IMR-90 (cell line): Measurements from ENCODE around the gene OLFML1. TPM values are rescaled to one million over a fixed set of nuclear protein-coding genes. Genes with fewer than 3 reads are reported as not detected.

Source experiments
- polyA plus RNA-seq, 3 experiments: library from polyadenylated mRNA; depleted of rRNA; stranded (reverse); fragments of >200 nt; gene quantifications; 2 replicates each; pipeline ENCODE4 v1.2.3, GENCODE V29; 2012; ENCODE audit warnings: low replicate concordance in 1 of 3
- total RNA-seq: library from RNA; depleted of rRNA; stranded (reverse); fragments of >200 nt; gene quantifications from 2 replicates; pipeline ENCODE4 v1.2.3, GENCODE V29; 2012; rRNA removed

OLFML1 gene
- total and polyA plus RNA-seq, 2 of the 4 experiments (the other 2 are of a cell fraction) = 0.10 to 0.18 TPM

Other genes with a start within 250 kb of the OLFML1 start
- gene SYT9, start 233.6 kb upstream of the OLFML1 start, total RNA-seq = not detected in 2 replicates
- gene SYT9, start 233.6 kb upstream of the OLFML1 start, polyA plus RNA-seq (2012; rRNA removed) = not detected in 2 replicates
- 9.4 and 11.8 TPM in 2 replicates for gene PPFIBP2, start 28.5 kb downstream of the OLFML1 start, total RNA-seq
- gene PPFIBP2, start 28.5 kb downstream of the OLFML1 start, polyA plus RNA-seq (2012; rRNA removed) = 4.2 and 6.0 TPM in 2 replicates
- gene CYB5R2, start 188.0 kb downstream of the OLFML1 start, total RNA-seq = 3.9 and 4.7 TPM in 2 replicates
- gene CYB5R2, start 188.0 kb downstream of the OLFML1 start, polyA plus RNA-seq (2012; rRNA removed) = 3.9 and 4.5 TPM in 2 replicates
- under 0.01 TPM in 1 of 2 replicates, not detected in the other for gene OVCH2, start 221.0 kb downstream of the OLFML1 start, total RNA-seq
- gene OVCH2, start 221.0 kb downstream of the OLFML1 start, polyA plus RNA-seq (2012; rRNA removed) = 0.07 TPM in 1 of 2 replicates, not detected in the other